WTC11 (cell line): ENCODE results near the gene ZKSCAN3.

ENCODE experiments used
- CREB1 ChIP-seq: sonication (generic); formaldehyde crosslinking; IDR thresholded peaks from 2 replicates; pipeline ENCODE4 v1.8.0; 2023; ENCODE audit warnings: mild to moderate bottlenecking, missing genetic modification reagents
- CTCF ChIP-seq: fragments of 200-600 bp; IDR thresholded peaks from 2 replicates; pipeline ENCODE4 v1.8.0; 2022; ENCODE audit warnings: antibody characterized with exemption
- ETV6 ChIP-seq: sonication (generic); formaldehyde crosslinking; IDR thresholded peaks from 2 replicates; pipeline ENCODE4 v1.8.1; 2022; ENCODE audit warnings: mild to moderate bottlenecking, missing genetic modification reagents
- MAX ChIP-seq: sonication (generic); formaldehyde crosslinking; IDR thresholded peaks from 2 replicates; pipeline ENCODE4 v1.8.0; 2022; ENCODE audit warnings: mild to moderate bottlenecking, missing genetic modification reagents
- PRDM15 ChIP-seq: sonication (generic); formaldehyde crosslinking; IDR thresholded peaks from 2 replicates; pipeline ENCODE4 v1.8.0; 2022; ENCODE audit warnings: missing genetic modification reagents
- PREB ChIP-seq: sonication (generic); formaldehyde crosslinking; IDR thresholded peaks from 2 replicates; pipeline ENCODE4 v1.8.1; 2022; ENCODE audit warnings: mild to moderate bottlenecking, missing genetic modification reagents, moderate library complexity, borderline replicate concordance
- USF2 ChIP-seq: sonication (generic); formaldehyde crosslinking; IDR thresholded peaks from 2 replicates; pipeline ENCODE4 v1.8.1; 2023; ENCODE audit warnings: mild to moderate bottlenecking, missing genetic modification reagents, moderate library complexity
- ZBTB43 ChIP-seq: sonication (generic); formaldehyde crosslinking; IDR thresholded peaks from 2 replicates; pipeline ENCODE4 v1.8.1; 2023; ENCODE audit warnings: mild to moderate bottlenecking, missing genetic modification reagents
- ZNF263 ChIP-seq: sonication (generic); formaldehyde crosslinking; IDR thresholded peaks from 2 replicates; pipeline ENCODE4 v1.8.1; 2022; ENCODE audit warnings: low read depth, mild to moderate bottlenecking, moderate library complexity, missing genetic modification reagents
- TF ChIP-seq, protein P1 (sequence below): sonication (generic); formaldehyde crosslinking; IDR thresholded peaks from 2 replicates; pipeline ENCODE4 v1.8.1; 2022; ENCODE audit warnings: mild to moderate bottlenecking, moderate library complexity, missing genetic modification reagents

GRCh38 chr6:28337121-28337520 lies 12.6 kb upstream of the ZKSCAN3 start:
- TF ChIP-seq CTCF (no peak), PRDM15 (no peak), ETV6 (CRISPR knock-in tag) (no peak), USF2 (CRISPR knock-in tag) (no peak), MAX (CRISPR knock-in tag) (no peak), PREB (CRISPR knock-in tag) (no peak), ZNF263 (no peak), ZBTB43 (CRISPR knock-in tag) (no peak), CREB1 (no peak)
- TF ChIP-seq, protein P1, sequence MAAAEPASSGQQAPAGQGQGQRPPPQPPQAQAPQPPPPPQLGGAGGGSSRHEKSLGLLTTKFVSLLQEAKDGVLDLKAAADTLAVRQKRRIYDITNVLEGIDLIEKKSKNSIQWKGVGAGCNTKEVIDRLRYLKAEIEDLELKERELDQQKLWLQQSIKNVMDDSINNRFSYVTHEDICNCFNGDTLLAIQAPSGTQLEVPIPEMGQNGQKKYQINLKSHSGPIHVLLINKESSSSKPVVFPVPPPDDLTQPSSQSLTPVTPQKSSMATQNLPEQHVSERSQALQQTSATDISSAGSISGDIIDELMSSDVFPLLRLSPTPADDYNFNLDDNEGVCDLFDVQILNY (CRISPR knock-in tag) = no peak
